GM23338 (cell line): Measurements from ENCODE around the gene PCP4.

Experiments used
- CREB1 ChIP-seq: fragments of 250-450 bp; sonication (Bioruptor Pico); IDR thresholded peaks from 2 replicates; pipeline ENCODE4 v1.5.0; 2020; ENCODE audit warnings: low read depth, mild to moderate bottlenecking, moderate library complexity
- EZH2 ChIP-seq: fragments of 200-600 bp; sonication (generic); IDR thresholded peaks from one replicate; pipeline ENCODE4 v1.8.0; 2017; ENCODE audit warnings: antibody characterized with exemption, mild to moderate bottlenecking, low read depth; ENCODE audit not compliant: unreplicated experiment
- EZH2phosphoT487 ChIP-seq: fragments of 200-600 bp; sonication (generic); IDR thresholded peaks from one replicate; pipeline ENCODE4 v1.8.1; 2018; ENCODE audit warnings: antibody characterized with exemption; ENCODE audit not compliant: unreplicated experiment
- JUNB ChIP-seq: IDR thresholded peaks from one replicate; pipeline ENCODE4 v1.6.1; 2016; ENCODE audit warnings: antibody characterized with exemption; ENCODE audit not compliant: unreplicated experiment
- NANOG ChIP-seq: IDR thresholded peaks from 2 replicates; pipeline ENCODE4 v1.6.1; 2016; ENCODE audit warnings: antibody characterized with exemption, borderline replicate concordance
- POLR2AphosphoS5 ChIP-seq: IDR thresholded peaks from 2 replicates; pipeline ENCODE4 v1.6.1; 2016; ENCODE audit warnings: antibody characterized with exemption, low read depth
- STAT1 ChIP-seq: IDR thresholded peaks from one replicate; pipeline ENCODE4 v1.6.1; 2016; ENCODE audit warnings: antibody characterized with exemption; ENCODE audit not compliant: unreplicated experiment
- TF ChIP-seq, protein P1 (sequence below), 2 experiments: fragments of 200-600 bp in 1 of 2; sonication (generic) in 1 of 2; conservative IDR thresholded peaks; 2 replicates each; pipeline versions ENCODE4 v1.5.1 to v1.6.1; 2016 to 2017; ENCODE audit warnings: antibody characterized with exemption in 2 of 2, low read depth in 2 of 2, mild to moderate bottlenecking in 2 of 2, moderate library complexity in 1 of 2
- TF ChIP-seq, protein P2 (sequence below): IDR thresholded peaks from one replicate; pipeline ENCODE4 v1.6.1; 2018; ENCODE audit warnings: antibody characterized with exemption; ENCODE audit not compliant: unreplicated experiment

DNA sequence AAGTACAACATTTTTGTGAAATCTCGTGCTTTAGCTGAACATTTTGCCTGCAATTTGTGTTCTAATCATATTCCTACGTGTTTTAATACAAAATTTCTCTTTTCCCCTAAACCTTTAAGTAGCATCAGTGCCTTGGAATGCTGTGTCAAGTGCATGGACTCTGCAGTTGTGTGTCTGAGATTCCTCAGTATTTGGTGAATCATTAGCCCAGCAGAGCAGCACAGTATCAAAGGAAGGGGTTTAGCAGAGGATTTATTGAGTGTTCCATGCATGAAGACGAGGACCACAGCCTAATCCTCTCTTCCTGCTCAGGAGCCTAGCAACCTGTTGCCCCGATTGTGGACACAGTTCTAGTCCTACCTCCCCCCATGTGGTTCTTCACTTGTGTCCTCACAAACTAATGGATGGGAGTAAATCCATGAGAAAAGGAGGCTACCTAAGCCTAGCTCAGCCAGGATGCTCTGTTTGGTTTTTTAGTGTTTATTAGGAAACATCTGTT, 29.3 kb upstream of the PCP4 start:
- TF ChIP-seq EZH2 (no peak), POLR2AphosphoS5 (no peak), CREB1 (CRISPR knock-in tag) (no peak), EZH2phosphoT487 (no peak), NANOG (no peak), STAT1 (no peak), JUNB (no peak)
- TF ChIP-seq, protein P1, sequence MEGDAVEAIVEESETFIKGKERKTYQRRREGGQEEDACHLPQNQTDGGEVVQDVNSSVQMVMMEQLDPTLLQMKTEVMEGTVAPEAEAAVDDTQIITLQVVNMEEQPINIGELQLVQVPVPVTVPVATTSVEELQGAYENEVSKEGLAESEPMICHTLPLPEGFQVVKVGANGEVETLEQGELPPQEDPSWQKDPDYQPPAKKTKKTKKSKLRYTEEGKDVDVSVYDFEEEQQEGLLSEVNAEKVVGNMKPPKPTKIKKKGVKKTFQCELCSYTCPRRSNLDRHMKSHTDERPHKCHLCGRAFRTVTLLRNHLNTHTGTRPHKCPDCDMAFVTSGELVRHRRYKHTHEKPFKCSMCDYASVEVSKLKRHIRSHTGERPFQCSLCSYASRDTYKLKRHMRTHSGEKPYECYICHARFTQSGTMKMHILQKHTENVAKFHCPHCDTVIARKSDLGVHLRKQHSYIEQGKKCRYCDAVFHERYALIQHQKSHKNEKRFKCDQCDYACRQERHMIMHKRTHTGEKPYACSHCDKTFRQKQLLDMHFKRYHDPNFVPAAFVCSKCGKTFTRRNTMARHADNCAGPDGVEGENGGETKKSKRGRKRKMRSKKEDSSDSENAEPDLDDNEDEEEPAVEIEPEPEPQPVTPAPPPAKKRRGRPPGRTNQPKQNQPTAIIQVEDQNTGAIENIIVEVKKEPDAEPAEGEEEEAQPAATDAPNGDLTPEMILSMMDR (conservative IDR thresholded peaks at IDR 0.05; ENCODE audit: low read depth in 2 of 2): no peak
- TF ChIP-seq, protein P2, sequence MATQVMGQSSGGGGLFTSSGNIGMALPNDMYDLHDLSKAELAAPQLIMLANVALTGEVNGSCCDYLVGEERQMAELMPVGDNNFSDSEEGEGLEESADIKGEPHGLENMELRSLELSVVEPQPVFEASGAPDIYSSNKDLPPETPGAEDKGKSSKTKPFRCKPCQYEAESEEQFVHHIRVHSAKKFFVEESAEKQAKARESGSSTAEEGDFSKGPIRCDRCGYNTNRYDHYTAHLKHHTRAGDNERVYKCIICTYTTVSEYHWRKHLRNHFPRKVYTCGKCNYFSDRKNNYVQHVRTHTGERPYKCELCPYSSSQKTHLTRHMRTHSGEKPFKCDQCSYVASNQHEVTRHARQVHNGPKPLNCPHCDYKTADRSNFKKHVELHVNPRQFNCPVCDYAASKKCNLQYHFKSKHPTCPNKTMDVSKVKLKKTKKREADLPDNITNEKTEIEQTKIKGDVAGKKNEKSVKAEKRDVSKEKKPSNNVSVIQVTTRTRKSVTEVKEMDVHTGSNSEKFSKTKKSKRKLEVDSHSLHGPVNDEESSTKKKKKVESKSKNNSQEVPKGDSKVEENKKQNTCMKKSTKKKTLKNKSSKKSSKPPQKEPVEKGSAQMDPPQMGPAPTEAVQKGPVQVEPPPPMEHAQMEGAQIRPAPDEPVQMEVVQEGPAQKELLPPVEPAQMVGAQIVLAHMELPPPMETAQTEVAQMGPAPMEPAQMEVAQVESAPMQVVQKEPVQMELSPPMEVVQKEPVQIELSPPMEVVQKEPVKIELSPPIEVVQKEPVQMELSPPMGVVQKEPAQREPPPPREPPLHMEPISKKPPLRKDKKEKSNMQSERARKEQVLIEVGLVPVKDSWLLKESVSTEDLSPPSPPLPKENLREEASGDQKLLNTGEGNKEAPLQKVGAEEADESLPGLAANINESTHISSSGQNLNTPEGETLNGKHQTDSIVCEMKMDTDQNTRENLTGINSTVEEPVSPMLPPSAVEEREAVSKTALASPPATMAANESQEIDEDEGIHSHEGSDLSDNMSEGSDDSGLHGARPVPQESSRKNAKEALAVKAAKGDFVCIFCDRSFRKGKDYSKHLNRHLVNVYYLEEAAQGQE: no peak
